HepG2 (cell line): ENCODE measurements around the gene WIZ. TPM values are rescaled to one million over a fixed set of nuclear protein-coding genes. Genes with fewer than 3 reads are reported as not detected.

ENCODE experiments used
- ARID4A ChIP-seq: sonication (generic); formaldehyde crosslinking; IDR thresholded peaks from 2 replicates; pipeline ENCODE4 v1.5.0; 2020; ENCODE audit warnings: mild to moderate bottlenecking, missing genetic modification reagents, borderline replicate concordance
- ATF2 ChIP-seq: sonication (generic); formaldehyde crosslinking; IDR thresholded peaks from 2 replicates; pipeline ENCODE4 v1.4.0; 2020; ENCODE audit warnings: missing genetic modification reagents
- KIAA2018 ChIP-seq: sonication (generic); formaldehyde crosslinking; IDR thresholded peaks from 2 replicates; pipeline ENCODE4 v1.5.0; 2020; ENCODE audit warnings: mild to moderate bottlenecking, missing genetic modification reagents, borderline replicate concordance
- MATR3 ChIP-seq: sonication (generic); formaldehyde crosslinking; IDR thresholded peaks from 2 replicates; pipeline ENCODE4 v1.4.0; 2020; ENCODE audit warnings: missing genetic modification reagents
- RNF2 ChIP-seq: fragments of 450-650 bp; conservative IDR thresholded peaks from 2 replicates; pipeline ENCODE4 v1.6.1; 2016; ENCODE audit warnings: low read depth
- SRSF4 ChIP-seq: fragments of 200-400 bp; formaldehyde crosslinking; IDR thresholded peaks from one replicate; pipeline ENCODE4 v1.6.1; 2018; ENCODE audit warnings: mild to moderate bottlenecking, low read depth, low read length, moderate library complexity; ENCODE audit not compliant: poor library complexity, severe bottlenecking
- ZNF326 ChIP-seq: sonication (generic); formaldehyde crosslinking; IDR thresholded peaks from 2 replicates; pipeline ENCODE4 v1.4.0; 2020; ENCODE audit warnings: missing genetic modification reagents, borderline replicate concordance
- ZNF33A ChIP-seq: sonication (generic); formaldehyde crosslinking; IDR thresholded peaks from 2 replicates; pipeline ENCODE4 v1.5.1; 2020; ENCODE audit warnings: missing genetic modification reagents, mild to moderate bottlenecking, moderate library complexity, borderline replicate concordance
- ZNF569 ChIP-seq: sonication (generic); formaldehyde crosslinking; IDR thresholded peaks from 2 replicates; pipeline ENCODE4 v1.5.0; 2020; ENCODE audit warnings: mild to moderate bottlenecking, missing genetic modification reagents, moderate library complexity, borderline replicate concordance
- ZNF660 ChIP-seq: sonication (generic); formaldehyde crosslinking; IDR thresholded peaks from 2 replicates; pipeline ENCODE4 v1.5.1; 2020; ENCODE audit warnings: mild to moderate bottlenecking, low read depth, missing genetic modification reagents, borderline replicate concordance
- polyA plus RNA-seq, 8 experiments: library from polyadenylated mRNA; depleted of rRNA in 3 of 8; stranded (reverse) in 7 of 8; unstranded in 1 of 8; fragments of >200 nt; fragmentation: Illumina TruSeq in 4 of 8; extraction: Trizol in 4 of 8; gene quantifications; 2 replicates each; pipeline versions ENCODE4 v1.2.1 to v1.2.3, GENCODE V29; 2011 to 2016; ENCODE audit warnings: low read depth in 4 of 8, missing spikeins in 1 of 8, mixed read lengths in 1 of 8; ENCODE audit not compliant: insufficient read depth in 1 of 8
- total RNA-seq, 5 experiments: library from RNA; depleted of rRNA; stranded (reverse); fragments of >200 nt; fragmentation: Illumina TruSeq; extraction: Trizol; gene quantifications; 2 replicates each; pipeline ENCODE4 v1.2.3, GENCODE V29; 2016; ENCODE audit warnings: low read depth in 1 of 5

Gene WIZ
- total and polyA plus RNA-seq, 2 of the 13 experiments (the other 11 are each of a cell fraction or from before 2014, with no cell fraction given): 4.7 to 4.8 TPM

- no peak for TF ChIP-seq KIAA2018 (CRISPR knock-in tag)
- TF ChIP-seq ATF2: no peak
- no peak for TF ChIP-seq SRSF4
- no peak for TF ChIP-seq RNF2
- no peak for TF ChIP-seq MATR3 (CRISPR knock-in tag)
- no peak for TF ChIP-seq ZNF569 (CRISPR knock-in tag)
- no peak for TF ChIP-seq ZNF326 (CRISPR knock-in tag)
- TF ChIP-seq ZNF660 (CRISPR knock-in tag): no peak
- no peak for TF ChIP-seq ZNF33A (CRISPR knock-in tag)
- TF ChIP-seq ARID4A (CRISPR knock-in tag): no peak
- TF ChIP-seq, all 625 proteins: peak for 0
These were observed 68.3 kb downstream of the WIZ start (continued) for GRCh38 chr19:15381429-15381828.
